HL-60/S4 treated with retinoic acid at 250 ng/mL for 4 days and 3 days (cell line): ENCODE data around the gene SCUBE2.
"Not testable (repeated sequence)": the region's sequence is repeated elsewhere in the genome, so short reads cannot be mapped to it uniquely, and the experiment has no call there.

Experiments
- in situ Hi-C: fragments of 300-500 bp; cut with MboI; formaldehyde crosslinking; loops from 2 replicates; pipeline ENCODE4 v1.7.0; 2022; ENCODE audit warnings: low sequenced_read_pairs

Gene SCUBE2

DNA sequence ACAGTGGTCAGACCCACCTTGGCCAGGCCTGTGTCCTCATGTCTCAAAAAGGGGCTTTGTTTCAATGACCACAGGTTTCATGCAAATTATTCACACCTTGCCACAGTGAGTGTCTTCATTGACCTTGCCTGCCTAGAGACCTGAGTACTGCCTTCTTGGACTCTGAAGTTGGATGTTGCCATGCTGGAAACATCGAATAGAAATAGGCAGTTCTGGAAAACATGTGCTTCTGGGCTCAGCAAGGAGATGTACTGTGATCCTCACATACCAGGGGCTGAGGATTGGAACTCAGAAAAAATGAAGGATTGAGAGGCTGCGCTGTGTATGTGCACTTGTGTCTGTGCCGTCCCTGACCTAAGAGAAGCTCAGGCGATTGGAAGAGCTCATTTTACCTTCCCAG, 78.0 kb downstream of the SCUBE2 start:
- in situ Hi-C loops = no loop called here

DNA sequence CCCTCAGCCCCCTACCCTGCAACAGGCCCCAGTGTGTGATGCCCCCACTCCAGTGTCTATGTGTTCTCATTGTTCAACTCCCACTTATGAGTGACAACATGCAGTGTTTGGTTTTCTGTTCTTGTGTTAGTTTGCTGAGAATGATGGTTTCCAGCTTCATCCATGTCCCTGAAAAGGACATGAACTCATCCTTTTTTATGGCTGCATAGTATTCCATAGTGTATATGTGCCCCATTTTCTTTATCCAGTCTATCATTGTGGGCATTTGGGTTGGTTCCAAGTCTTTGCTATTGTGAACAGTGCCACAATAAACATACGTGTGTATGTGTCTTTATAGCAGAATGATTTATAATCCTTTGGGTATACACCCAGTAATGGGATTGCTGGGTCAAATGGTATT, 81.9 kb downstream of the SCUBE2 start:
- in situ Hi-C loops = not testable (repeated sequence)

DNA sequence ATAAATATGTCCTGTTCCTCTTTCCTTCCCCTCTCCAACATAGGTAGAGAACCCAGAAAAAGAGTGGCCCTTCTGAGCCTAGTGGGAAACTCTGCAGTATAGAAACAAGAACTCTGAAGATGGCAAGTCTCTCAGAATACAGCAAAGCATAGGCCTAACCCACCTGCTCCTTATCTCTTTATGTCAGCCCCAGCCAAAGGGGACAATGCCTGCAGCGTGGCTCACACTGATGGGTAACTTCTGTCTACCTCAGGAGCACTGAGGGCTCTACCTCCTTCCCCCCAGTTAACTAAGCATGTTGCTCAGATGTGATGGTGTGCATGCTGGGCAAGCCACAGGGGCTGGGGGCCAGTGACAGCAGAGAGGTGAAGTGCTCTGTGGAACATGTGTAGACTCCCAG, 82.7 kb downstream of the SCUBE2 start:
- in situ Hi-C loops = no loop called here

DNA sequence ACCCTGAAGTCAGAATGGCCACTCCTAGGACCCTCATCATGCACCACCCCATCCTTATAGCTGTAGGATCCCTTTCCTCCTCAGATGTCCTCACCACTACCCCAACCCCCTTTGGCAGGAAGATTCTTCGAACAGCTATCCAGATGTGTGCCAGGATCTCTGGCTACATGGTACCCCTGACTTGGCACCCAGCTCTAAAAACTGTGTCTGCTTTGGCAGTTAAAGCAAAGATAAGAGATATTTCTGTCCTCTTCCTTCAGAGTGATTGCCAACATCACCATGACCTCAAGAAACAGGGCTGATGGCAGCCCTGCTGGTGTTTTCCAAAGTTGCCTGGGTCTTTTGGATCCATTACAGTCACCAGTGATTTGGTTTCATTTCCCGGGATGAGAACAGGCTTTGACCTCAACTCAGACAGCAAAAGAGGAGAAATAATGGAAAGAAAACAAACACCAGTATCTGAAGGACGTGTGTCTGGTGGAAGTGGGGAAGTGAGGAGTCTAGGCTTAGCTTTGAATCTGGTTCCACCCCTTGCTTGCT, 83.3 kb downstream of the SCUBE2 start:
- in situ Hi-C loops = no loop called here

DNA sequence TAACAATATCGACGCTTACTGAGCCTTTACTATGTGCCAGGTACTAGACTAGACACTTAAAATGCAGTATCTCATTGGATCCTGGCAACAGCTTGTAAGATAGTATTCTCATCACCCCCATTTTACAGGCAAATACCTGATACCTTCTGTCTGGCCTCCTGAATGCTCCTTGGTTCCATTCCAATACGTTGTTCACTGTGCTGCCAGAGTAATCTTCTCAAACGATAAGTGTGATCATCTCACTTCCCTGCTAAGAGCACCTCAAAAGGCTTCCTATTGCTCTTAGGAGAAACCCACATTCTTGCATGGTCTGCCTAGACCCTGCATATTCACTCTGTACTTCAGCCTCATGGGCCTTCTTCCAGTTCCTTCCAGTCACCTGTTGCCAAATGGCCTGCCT, 86.3 kb downstream of the SCUBE2 start:
- in situ Hi-C loops = no loop called here

DNA sequence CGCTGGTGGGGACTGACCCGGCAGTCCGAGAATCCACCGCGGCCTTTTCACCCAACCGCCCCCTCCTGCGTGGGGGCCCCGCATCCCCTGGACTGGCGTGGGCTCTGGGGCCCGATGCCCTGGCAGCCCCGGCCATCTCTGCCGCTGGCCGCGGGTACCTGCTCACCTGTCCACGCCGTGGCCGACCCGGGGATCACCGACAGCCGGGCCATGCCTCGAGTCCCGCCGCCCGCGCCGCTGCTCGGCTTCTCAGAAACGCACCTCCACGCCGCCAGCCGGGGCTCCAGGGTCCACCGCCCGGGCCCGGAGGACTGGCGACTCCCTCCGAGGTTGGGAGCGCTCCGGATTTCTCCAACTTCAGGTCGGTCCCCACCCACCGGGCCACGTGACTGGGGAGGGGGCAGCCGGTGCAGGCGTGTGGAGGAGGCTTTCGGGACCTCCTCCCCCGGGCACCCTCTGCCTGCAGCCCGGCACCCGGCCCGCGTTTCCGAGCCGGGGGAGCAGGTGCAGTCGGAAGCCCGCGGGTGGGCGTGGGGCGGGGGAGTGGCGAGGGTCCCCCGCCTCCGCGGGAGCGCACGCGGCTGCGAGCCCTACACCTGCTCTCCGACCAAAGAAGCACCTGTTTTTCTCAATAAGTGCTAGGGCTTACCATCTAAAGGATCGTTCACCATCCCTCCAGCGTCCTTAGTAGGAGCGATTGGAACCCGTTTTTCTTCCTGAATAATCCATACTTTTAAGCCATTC, 87.0 kb downstream of the SCUBE2 start:
- in situ Hi-C loops = no loop called here

DNA sequence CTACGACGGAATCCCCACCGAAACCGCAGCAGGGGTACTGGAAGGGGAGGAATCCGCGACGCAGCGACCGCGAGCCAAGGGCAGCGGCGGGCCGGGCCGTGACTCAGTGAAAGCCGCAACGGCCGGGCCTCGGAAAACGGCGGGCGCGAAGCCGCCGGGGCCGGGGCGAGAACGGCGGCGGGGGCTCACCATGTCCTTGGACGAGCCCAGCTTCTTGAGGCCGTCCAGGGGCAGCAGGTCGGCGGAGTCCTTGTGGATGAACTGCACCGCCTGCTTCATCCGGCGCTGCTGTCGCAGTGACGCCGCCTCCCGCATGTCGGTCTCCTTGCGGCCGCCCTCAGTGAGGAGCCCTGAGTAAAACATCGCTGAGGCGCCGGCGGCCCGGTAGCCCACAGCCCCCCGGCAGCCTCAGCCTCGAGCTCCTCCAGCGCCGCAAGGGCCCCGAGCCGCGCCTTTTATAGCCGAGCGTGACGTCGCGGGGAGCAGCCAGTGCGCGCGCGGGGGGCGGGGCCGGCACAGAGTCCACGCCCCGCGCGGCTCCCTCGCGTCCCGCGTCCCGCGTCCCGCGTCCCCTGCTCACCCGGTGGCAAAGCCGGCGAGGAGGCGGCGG, 87.7 kb downstream of the SCUBE2 start, which contains the start of gene NRIP3:
Gene NRIP3, minus strand, starts transcription at position 429 of the 610 bp plus-strand sequence. Its CDS starts 66 bp downstream, at position 363.
- in situ Hi-C loops = no loop called here

DNA sequence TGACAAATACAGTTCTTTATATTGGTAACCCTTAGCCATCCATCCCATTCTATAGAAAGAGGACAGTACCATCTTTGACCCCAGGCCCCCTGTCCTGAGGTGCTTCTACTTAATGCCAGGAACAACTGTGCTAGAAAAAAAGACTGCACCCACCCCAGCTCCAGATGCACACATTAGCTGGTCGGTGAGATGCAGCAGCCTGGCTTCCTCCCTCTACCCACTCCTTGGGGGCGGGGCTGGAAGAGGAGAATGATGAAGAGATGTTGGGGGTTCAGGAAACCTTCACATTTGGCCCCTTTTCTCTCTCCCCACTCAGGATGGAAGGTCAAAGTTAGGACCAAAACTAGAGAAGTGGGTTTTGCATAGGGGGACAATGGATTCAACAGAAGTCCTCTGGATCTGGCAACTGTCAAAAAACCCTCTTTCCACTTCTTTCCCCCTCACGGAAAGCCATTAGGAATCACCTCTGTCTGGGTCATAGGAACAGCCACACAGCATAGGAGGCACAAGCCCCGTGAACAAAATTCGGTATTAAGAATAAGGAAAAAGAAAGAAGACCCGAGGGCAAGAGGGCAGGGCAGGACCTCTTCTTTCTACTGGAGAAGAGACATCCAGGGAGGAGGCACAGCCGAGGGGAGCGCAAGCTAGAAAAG, 88.4 kb downstream of the SCUBE2 start:
- in situ Hi-C loops = no loop called here

DNA sequence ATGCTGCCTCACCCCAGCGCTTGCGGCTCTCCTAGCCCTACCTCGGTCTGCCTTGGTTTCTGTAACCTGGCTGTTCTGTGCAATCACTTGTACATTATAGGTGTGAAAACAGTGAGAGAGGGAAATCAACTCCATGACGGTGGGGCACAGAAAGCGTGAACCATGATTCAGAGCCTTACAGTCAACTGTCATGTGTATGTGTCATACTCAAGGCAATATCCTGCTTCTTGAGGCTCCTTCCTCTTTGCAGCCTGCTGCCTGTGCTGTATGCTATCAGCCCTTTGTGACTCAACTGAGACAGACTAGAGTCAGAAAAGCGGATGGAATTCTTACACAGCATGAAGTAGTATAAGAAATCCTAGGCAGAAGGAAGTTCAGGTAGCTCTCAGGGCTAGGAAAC, 89.7 kb downstream of the SCUBE2 start:
- in situ Hi-C loops = no loop called here

DNA sequence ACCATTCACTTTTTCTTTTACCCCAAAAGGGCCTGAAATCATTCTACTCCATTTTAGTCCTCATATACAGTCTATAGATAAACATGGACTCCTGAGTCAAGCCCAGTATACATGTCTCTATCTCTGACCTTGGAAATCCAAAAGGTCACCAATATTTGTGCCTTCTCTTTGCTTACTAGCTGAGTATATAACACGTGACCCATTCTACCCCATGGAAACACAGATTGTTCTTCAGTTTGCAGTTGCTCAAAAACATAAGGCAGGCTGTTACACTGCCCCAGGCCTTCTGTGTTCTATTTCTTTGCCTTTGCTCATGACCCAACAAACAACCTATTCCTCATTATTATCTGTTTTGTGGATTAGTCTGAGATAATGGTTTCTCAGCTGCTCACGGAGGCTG, 93.4 kb downstream of the SCUBE2 start:
- in situ Hi-C loops = no loop called here

DNA sequence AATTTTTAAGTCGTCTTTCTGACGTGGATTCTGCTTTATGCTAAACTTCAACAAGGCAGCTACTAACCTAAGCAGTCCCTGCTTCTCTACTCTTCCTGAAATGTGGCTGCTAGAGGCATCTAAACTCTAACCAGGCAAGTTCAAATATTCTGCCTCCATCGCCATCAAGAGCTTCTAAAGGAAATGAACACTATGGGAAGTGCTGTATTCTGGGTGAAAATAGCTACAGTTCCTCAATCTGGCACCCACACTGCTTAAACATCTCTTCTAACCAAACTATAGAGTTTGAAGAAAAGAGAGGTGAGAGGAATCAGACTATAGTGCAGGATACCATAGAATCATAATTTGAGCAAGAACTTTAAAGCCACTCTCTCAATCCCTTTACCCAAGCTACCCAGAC, 93.9 kb downstream of the SCUBE2 start:
- in situ Hi-C loops = no loop called here

DNA sequence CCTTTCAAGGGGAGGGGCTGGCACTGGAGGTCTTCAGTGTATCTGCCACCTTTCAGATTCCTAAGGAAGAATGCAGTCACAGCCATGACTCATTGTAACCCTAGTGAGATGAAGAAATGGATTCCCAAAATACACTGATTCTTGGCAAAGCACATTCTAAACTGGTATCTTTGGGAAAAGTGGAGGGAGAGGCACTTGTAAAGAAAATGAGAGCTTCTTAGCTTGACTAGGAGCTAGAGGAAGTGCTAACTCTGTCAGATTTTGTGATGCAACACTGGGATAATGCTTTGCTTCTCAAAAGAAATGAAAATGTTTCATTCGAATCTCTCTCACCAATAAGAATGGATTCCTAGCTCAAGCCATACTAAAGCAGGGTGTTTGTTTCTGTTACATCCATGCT, 101.9 kb downstream of the SCUBE2 start:
- in situ Hi-C loops = no loop called here

DNA sequence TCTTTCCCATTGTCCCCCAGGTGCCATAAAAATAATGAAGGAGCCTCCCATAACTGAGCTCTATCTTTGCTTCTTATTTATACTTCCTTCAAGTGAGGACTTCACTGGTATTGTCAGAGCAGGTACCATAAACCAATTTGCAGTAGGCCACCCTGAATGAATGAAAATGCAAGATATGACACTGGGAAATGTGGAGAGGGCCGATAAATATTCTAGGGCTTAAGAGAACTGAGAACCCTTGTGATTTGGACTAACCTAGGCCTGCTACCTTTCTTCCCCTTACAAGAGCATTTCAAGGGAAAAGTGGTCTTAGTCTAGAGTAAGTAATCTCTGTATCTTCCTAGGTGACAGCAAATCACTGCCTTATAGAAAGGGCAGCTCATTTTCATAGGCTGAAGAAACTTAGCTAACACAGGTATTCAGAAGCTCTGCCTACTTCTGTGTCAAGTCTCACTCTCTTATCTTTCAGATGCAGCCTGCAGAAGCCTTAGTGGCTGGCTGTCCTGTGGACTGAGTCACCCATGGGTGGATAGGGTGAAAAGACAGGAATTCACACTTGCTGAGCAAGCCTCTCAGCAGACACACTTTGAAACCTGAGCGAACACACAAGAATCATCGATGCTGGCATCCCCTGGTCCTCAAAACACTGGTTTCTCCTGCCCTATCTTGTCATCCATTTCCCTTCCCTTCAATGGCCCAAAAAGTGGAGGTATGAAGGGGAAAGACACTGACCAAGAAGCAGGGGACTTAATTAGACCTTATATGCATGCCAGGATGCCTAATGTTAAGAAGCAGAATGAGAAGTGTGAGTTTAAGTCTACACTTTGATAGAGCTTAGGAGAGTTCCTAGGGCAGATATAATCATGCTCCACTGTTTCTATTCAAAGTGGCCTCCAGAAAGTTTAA, 102.8 kb downstream of the SCUBE2 start:
- in situ Hi-C loops = no loop called here

DNA sequence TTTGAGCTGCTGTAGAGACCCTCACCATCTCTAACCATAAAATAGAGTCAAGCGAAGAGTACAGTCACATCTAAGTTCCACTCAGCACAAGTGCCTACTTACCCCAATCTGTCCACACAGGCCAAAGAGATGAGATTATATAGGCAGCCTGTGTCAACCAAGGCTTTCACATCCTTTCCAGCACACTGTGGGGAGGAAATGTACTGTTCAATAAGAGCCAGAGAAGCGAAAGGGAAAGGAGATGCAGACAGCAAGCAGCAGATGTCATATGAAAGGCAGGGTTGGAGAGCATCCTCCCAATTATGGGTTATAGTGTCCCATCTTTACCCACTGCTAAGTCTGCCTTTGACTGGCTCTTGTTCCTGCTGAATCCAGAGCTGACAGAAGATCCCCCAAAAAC, 104.0 kb downstream of the SCUBE2 start:
- in situ Hi-C loops = no loop called here

DNA sequence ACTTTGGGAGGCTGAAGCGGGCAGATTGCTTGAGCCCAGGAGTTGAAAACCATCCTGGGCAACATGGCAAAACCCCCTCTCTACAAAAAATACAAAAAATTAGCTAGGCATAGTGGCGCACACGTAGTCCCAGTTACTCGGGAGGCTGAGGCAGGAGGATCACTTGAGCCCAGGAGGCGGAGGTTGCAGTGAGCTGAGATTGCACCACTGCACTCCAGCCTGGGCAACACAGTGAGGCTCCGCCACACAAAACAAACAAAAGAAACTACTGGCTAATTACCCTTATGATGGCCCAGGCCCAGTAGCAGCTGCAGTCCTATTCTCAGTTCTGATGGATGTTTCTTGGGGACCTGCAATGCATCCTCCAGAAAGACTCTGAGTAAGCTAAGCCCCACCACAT, 104.6 kb downstream of the SCUBE2 start:
- in situ Hi-C loops = not testable (repeated sequence)

DNA sequence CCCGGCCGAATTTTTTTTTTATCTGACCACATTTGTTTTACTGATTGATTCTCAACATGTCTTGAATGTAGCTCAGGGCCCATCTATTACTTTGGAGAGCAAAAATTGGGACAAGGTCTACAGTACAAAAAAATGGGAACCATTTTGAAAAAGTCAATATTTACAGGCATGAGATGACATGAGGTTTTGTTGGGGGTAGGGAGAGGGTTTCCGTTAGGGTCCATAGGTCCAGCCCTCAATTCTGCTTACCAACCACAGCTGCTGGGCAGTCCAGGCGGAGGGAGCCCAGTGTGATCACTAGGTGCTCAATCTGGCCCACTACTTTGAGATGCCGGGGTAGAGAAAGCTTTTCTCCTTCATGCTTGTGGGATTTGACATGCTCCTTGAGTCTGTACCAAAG, 105.9 kb downstream of the SCUBE2 start:
- in situ Hi-C loops = no loop called here

DNA sequence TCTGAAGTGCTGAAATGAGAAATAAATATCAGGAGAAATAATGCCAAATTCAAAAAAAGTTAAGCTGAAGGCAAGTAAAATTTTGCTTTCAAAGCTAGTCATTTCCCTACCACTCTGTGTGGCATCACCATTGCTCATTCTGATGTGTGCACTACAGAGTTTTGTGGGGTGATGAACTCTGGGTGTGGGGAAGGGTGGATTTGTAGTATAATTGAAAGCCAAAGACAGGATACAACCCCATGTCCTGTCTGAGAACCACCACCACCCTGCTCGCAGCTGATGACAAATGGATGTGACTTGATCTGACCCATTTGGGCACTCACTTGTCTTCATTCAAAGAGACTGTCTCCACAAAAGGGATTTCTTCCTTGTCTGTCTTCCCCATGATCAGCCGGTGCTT, 107.8 kb downstream of the SCUBE2 start:
- in situ Hi-C loops = no loop called here

DNA sequence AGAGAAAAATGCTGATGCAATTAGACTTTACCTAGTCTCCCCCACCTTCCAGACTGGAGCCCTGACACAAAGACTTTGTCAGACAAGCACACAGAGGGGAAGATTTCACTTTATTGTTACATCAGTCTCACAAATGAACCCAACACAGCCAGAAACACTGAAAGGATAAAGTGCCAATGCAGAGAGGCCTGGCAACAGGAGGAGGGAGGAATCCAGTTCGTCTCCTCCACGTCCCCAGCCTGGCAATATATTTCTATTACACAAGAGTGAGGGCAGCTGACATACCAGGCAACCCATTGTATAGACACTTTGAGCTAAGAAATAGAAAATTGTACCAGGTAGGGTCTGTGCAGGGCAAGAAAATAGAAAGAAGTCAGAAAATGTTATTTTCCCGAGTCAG, 110.9 kb downstream of the SCUBE2 start:
- in situ Hi-C loops = no loop called here

DNA sequence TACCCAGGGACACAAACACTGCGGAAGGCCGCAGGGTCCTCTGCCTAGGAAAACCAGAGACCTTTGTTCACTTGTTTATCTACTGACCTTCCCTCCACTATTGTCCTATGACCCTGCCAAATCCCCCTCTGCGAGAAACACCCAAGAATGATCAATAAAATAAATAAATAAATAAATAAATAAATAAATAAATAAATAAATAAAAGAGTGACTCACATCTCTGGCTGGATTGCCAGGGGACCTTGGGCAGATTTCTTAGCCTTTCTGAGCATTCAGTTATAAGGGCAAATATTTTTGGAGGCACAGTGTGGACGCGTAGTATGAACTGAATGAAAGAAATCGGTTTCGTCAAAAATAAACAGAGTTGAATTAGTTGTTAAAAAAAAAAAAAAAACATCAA, 112.0 kb downstream of the SCUBE2 start:
- in situ Hi-C loops = not testable (repeated sequence)

DNA sequence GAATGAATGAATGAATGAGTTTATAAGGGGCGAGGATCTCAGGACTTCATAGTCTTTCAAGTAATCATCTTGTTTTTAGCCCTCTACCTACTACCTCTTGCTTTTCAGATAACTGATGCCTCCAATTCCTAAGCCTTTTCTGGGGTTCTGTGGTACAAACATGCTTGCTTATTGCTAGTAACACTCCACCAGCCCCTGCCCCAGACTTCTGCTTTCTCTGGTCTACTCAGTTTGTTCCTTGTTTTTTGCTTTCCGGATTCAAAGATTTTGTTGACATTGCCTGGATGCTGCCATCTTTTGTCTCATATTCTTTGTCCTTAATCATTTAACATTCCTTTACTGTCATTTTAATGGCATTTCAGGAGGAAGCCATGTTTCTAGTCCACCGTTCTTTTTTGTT, 118.3 kb downstream of the SCUBE2 start:
- in situ Hi-C loops = no loop called here

DNA sequence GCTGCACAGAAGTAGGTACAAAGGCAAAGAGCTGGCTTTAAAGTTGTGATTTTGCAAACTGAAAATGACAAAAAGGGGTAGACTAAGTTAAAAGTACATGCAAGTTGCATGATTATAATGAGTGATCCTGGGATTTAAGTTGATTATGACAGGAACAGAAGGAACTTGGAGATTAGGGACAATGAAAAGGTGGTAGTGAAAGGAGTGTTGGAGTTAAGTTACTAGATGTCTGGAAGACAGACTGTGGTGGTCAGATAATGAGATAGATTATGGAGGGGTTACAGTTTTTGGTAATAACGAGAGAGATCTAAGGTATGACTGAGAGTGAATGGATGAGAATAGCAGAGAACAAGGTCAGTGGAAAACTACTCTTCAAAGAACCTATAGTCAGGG, 119.5 kb downstream of the SCUBE2 start:
- in situ Hi-C loops = no loop called here
